KOPT-K1 (cell line): ENCODE results near the gene SLC6A7.

Experiments
- H3K27ac ChIP-seq: fragments of 200-600 bp; sonication (generic); 2 replicates; pipeline ENCODE4 v1.5.1; 2016; ENCODE audit warnings: antibody characterized with exemption, mild to moderate bottlenecking, low read depth, low read length; ENCODE audit not compliant: poor library complexity, severe bottlenecking
- H3K36me3 ChIP-seq: fragments of 200-600 bp; sonication (generic); 2 replicates; pipeline ENCODE4 v1.5.1; 2017; ENCODE audit warnings: antibody characterized with exemption, mild to moderate bottlenecking, low read length, moderate library complexity; ENCODE audit not compliant: insufficient read depth
- H3K9me3 ChIP-seq: fragments of 200-600 bp; sonication (generic); 2 replicates; pipeline ENCODE4 v1.5.1; 2017; ENCODE audit warnings: antibody characterized with exemption, low read length, mild to moderate bottlenecking; ENCODE audit not compliant: insufficient read depth, poor library complexity, severe bottlenecking

SLC6A7 gene

DNA sequence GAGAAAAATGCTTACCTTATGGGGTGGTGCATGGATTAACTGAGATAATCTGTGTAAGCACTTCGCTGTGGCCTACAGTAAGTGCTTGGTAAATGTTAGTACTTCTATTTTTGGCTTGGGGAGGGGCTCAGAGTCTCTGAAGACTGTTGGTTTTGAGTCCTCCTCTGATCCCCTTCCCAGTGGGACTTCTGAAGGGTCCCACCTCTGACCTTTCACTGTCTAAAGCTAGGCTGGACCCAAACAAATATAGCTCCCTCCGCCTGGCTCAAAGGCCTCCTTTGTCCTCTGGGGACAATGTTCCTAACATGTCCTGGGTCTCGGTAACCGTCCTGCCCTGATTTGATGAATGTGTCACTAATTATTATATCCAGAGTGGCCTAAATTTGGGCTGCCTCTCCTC lies 64.9 kb downstream of the SLC6A7 start:
- H3K9me3 ChIP-seq, result no peaks in the 10 kb centered on the region
- no peaks in the 10 kb centered on the region for H3K36me3 ChIP-seq
- H3K27ac ChIP-seq, result no peak overlapping the region

DNA sequence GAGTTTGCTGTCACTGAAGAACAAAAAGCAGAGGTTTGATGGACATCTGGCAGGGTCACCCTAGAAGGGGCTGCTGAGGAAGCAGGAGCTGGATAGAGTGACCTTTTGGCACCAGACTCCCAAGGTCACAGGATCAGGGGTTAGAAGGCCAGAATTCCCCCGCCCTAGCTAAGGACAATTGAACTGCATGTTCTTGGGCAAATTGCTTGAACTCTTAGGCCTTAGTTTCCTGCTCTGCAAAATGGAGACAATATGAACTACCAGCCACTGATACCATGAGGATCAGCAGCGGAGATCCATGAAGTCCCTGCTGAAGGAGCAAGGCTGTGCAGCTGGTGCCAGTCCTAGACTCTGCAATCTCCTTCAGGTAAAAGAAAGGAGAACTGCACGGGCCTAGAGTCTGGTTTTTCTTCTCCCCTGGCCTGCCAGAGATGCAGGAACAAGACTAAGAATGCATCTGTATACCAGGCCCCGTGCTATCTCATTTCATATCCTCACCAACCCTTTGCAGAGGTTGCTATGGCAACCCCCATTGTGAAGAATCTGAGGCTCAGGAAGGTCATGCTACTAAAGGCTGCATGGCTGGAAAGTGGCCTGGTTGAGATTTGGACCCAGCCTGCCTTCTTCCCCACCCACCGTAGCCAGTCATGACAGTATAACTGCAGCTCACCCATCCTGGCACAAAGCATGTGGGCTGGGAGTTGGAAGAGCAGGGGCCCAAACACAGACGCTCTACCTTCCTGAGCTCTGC lies 66.0 kb downstream of the SLC6A7 start:
- no peaks in the 10 kb centered on the region for H3K36me3 ChIP-seq
- H3K27ac ChIP-seq, result no peak overlapping the region
- H3K9me3 ChIP-seq, result no peaks in the 10 kb centered on the region

DNA sequence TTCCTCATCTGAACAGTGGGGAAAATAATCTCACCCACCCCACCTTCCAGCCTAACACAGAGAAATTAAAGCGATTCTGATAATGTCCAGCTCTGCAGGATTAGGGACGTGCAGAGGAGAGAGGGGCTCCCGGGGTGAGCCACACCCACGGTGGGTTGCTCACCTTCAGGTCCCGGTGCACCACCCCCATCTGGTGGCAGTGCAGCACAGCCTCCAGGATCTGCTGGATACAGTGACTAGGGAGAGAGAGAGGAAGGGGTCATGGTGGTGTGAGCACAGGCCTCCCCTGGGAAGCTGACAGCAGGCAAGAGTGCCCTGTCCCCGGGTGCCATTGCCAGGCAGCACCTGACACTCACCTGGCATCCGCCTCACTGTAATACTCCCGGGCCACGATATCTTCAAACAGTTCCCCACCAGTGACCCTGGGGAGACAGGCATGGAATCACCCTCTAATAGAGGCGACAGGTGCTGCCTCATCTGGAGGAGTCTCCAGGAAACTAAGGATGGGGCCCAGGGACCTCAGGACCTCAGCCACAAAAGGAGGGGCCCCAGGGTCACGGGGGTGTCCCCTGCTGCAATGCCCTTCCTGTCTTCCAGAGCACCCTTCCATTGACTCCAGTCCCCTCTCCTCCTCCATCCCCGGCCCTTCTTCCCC lies 66.7 kb downstream of the SLC6A7 start:
- Histone ChIP-seq H3K36me3 (no peaks in the 10 kb centered on the region), H3K27ac (no peak overlapping the region), H3K9me3 (no peaks in the 10 kb centered on the region)

- H3K9me3 ChIP-seq, result no peaks in the 10 kb centered on the region
- no peak overlapping the region for H3K27ac ChIP-seq
- H3K36me3 ChIP-seq, result no peaks in the 10 kb centered on the region
Measured at GRCh38 chr5:150257424-150257823, 67.6 kb downstream of the SLC6A7 start.

GRCh38 chr5:150258130-150258529 lies 68.3 kb downstream of the SLC6A7 start:
- H3K9me3 ChIP-seq, result no peaks in the 10 kb centered on the region
- no peak overlapping the region for H3K27ac ChIP-seq
- H3K36me3 ChIP-seq, result no peaks in the 10 kb centered on the region
